HG03354 (cell line): ENCODE data around the gene INAFM2.

ENCODE experiments used
- ATAC-seq: cut with Tn5 transposase; IDR thresholded peaks from one replicate; pipeline ENCODE4 v1.9.1; 2021; ENCODE audit warnings: mild to moderate bottlenecking; ENCODE audit not compliant: unreplicated experiment, poor library complexity, severe bottlenecking

Gene INAFM2

GRCh38 chr15:40286794-40287193, 36.7 kb upstream of the INAFM2 start:
- no peak for ATAC-seq

DNA sequence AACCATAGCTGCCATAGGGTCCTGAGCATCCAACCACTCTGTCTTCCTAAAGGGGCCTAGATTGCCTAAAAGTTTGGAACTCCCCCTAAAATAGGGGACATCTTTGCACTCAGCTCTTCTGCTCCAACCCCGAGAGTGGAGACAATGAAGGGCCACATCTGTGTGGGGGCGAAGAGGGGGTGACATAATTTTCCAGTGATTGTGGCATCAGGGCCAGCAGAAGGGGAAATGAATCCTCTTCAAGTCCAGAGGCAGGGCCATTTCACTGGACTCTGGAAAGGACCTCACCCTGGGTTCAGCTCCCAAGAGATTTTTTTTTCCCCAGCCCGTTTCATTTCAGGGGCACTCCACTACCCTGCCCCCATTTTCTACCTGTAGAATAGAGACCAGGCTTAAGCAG, 36.0 kb upstream of the INAFM2 start:
- ATAC-seq = no peak

DNA sequence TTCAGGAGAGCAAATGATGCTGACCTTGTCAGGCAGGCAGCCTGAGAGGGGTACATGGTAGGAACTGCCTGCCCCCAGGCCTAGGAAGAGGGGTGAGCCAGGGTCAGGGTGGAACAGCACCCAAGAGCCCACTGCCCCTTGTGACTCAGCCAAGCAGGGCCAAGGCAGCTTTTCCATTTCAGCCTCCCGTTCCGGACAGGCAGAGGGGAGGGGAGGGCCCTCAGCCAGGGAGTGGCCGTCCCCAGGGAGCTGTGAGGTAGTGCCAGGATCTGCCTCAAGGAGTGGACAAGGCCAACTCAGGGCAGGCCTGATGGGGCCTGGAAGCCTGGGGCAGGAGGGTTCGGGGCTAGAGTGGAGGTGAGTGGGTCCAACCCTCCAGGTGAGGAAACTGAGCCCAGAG, 35.5 kb upstream of the INAFM2 start:
- no peak for ATAC-seq

DNA sequence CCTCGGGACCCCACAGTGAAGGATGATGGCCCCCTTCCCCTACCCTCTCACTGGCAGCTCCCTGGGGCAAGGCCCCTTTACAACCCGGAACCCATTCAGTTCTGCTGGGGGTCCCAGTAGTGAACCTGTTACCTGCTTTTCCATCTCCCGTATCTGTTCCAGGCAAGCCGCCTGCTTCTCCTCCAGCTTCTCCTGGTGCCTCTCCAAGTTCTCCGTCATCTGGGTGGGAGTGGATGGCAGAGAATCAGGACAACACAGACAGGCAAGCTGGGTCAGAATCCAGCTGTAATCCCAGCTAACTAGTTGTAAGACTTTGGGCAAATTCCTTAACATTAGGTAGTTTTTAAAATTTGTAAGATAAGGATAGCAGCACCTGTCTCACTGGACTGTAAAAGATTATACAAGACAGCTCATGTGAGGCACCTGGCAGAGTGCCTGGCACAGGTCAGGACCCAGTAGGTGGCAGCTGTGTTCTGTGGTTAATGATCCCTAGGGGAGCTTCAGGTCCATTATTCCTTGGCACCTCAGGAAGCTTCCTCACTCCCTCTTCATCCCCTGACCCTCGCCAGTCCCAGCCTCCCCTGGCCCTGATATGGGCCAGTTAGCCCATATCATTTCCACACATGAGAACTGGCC, 34.2 kb upstream of the INAFM2 start:
- ATAC-seq = no peak

DNA sequence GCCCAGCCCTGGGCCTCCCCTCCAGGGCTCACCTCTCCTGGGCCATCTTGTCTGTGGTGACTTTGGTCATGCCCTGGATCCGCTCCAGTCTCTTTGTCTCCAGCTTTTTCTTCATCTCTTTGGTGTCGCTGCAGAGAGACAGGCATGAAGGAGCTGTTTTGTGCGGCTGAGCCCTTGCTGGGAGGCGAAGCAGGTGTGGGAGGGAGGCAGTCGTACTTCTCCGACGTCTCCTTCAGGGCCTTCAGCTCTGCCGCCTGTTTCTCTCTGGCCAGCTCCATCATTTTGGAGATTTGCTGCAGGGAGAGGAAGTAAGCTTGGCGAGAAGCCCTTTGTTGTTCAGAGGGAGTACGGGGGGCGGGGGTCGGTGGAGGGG, 33.0 kb upstream of the INAFM2 start:
- ATAC-seq = no peak

GRCh38 chr15:40290918-40291574, 32.4 kb upstream of the INAFM2 start:
- no peak for ATAC-seq

- no peak for ATAC-seq
Measured at GRCh38 chr15:40292246-40292645, 31.2 kb upstream of the INAFM2 start.

GRCh38 chr15:40293006-40293405, 30.5 kb upstream of the INAFM2 start:
- no peak for ATAC-seq

DNA sequence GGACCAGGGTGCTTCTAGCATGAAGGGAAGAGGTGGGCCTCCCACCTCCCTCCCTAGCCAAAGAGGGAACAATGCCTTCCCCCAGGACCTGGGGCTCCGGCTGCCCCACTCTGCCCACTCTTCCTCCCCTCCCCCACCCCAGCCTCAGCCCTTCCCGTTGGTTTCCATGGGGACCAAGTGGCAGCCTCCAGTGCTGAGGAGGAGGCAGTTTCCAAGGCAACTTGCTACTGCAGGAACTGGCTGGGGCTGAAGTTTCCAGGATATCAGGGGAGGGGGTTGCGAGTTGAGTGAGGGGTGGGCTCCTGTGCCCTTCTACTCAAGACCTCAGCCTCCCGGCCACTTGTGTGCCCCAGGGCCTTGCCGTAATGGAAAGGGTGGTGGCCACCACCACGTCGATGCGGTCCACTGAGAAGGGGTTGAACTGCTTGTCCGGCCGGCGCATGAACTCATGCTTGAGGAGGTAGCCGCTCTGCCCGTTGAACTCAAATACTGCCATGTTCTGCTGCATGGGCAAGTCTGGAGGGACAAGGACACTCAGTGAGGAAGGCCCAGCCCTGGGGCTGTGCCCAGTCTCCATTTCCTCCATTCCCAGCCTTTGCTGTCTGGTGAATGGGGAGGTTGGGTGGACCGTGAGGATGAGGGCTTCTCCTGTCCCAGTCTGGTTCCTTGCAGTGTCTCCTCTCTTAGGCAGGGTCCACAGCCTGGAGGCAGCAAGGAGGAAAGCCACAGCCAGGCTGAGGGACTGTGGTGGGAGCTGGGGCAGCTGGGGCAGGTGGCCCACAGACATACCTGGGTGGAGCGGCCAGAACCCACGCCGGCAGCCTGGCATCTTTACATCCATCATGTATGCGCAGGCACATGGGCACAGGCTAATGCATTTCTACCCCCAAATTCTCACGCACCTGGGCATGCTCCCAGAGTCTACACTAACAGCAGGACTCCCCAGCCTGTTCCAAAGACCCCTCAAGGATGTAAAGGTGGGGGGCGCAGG, 29.3 kb upstream of the INAFM2 start:
- ATAC-seq = no peak

DNA sequence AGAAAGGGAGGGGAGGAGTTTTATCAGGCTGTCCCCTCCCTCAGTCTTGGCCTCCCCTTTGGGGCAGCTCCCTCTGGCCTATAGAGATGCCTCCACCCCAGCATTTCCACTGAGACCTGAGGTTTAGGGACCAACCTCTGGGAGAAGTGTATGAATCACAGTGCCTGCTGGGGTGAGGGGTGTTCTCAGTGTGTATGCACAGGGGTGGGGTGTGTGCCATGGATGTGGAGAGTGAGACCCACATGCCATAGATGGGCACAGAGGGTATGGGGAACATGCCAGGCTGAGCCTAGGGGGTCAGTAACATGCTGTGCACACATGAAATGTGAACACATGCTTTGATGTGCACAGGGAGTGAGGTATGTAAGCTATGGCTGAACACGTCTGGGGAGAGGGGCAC, 28.2 kb upstream of the INAFM2 start:
- no peak for ATAC-seq

DNA sequence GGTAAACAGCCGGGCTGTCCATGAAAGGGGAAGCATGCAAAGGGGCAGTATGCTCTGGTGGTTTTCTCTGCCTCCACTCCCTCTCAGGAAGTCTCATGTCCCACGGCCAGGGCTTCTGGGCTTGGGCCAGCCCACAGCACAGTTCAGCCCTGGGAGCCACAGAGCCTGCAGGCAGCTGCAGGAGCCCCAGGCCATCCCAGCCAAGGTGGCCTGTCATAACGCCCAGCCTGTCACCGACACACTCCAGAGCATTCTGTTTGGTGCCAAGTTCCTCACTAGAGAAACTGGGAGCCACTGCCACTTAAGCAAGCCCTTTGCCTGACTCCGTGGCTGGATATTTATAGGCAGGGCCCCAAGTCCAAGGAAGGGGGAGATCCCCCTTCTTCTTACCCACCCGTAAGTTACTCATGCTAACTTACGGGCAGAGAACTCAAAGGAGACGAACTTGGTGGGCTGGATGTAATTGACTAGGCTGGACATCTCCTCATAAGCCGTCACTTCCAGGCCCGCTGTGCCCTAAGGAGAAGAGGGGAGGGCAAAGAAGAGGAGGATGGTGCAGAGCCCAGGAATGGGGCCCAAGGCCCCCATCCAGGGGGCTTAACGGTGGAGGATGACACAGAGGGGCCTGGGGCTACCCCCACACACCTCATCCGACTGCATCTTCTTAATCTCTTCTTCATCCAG, 27.5 kb upstream of the INAFM2 start:
- ATAC-seq = no peak

GRCh38 chr15:40296561-40297230, 26.8 kb upstream of the INAFM2 start:
- no peak for ATAC-seq

GRCh38 chr15:40297356-40297755, 26.1 kb upstream of the INAFM2 start:
- ATAC-seq = no peak

- ATAC-seq = no peak
Measured at GRCh38 chr15:40298216-40298935, 25.1 kb upstream of the INAFM2 start.

GRCh38 chr15:40300367-40300766, 23.1 kb upstream of the INAFM2 start:
- ATAC-seq = no peak

DNA sequence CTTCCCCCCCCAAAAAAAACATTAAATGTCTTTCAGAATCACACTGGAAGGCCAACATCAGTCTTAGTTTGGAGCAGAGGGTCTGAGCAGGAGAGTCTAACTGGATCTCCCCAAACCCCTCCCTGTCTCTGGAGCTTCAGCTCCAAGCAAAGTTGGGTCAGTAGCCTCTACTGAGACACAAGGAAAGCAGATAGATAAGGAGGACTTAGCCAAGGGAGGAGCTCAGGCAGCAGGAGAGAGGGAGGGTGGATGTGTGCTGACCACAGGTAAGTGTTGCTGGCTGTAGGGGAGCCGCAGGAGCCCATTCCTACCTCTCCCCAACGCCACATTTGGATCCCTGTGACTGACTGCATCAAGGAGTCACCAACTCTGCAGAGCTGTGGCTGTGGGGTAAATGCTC, 22.7 kb upstream of the INAFM2 start:
- ATAC-seq = no peak

- ATAC-seq = no peak
Measured at GRCh38 chr15:40301467-40302179, 21.9 kb upstream of the INAFM2 start.

- ATAC-seq = no peak
Measured at GRCh38 chr15:40302288-40302886, 21.1 kb upstream of the INAFM2 start.
